ENCODE data around the gene EEF1A2.

Gene EEF1A2

GRCh38 chr20:63498960-63499337 lies at the start of gene EEF1A2:
Gene EEF1A2 (minus strand): TSS chr20:63499083. CDS start chr20:63497763, 1,320 bp downstream.
- peak; percentile 53 for DNase-seq (ENCODE audit: low read depth)

DNA sequence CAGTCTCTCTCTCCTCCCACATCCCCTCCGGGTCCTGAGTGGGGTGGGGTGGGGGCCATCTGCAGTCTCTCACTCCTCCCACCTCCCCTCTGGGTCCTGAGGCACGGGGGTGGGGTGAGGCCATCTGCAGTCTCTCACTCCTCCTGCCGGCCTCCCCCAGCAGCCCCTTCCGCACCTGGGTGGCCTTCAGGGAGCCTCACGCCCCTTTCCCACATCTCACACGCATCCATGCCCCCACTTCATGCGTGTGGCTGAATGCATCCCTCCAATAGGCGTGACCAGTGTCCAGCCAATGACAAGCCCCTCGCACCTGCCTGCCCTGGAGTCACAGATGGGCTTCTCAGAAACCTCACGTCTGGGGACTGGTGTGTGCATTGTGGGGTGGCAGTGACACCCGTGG lies 49.7 kb upstream of the EEF1A2 start:
- DNase-seq (ENCODE audit: low read depth), result no peak

DNA sequence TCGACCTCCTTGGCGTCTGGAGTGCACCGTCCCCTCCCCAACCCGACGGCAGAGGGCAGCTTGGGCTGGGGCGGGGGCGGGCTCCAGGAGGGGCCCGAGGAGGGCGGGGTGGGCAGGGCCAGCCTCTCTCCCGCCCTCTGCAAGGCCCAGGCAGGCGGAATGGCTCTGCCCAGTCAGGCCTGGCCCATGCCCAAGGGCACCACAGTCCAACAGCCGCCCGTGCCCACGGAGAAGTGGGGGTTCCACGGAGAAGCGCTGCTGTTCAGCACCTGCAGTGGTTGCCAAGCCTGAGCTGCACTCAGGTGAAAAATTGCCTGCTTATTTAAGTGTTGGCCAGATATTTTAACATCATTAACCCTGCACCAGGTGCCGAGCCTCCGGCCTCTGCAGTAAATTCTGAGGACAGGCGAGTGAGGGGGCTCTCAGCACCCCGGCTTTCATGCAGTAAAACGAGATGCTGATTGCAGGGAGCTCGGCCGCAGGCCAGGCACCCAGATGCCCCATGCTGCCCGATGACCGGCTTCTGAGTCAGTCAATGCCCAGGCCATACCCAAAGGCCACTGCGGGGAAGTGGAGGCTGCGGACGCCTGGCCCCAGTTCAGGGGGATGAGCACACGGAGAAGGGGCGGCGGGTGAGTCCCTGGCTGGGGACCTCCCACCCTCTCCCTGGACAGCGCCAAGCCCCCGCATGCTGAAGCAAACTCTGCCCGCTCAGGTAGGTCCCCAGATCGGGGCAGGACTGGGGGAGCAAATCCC lies 49.0 kb upstream of the EEF1A2 start, which contains the start of gene SRMS:
Gene SRMS (minus strand): TSS at position 25 of the 756 bp plus-strand sequence. CDS start 286 bp downstream, outside the sequence.
- DNase-seq (ENCODE audit: low read depth), result no peak

DNA sequence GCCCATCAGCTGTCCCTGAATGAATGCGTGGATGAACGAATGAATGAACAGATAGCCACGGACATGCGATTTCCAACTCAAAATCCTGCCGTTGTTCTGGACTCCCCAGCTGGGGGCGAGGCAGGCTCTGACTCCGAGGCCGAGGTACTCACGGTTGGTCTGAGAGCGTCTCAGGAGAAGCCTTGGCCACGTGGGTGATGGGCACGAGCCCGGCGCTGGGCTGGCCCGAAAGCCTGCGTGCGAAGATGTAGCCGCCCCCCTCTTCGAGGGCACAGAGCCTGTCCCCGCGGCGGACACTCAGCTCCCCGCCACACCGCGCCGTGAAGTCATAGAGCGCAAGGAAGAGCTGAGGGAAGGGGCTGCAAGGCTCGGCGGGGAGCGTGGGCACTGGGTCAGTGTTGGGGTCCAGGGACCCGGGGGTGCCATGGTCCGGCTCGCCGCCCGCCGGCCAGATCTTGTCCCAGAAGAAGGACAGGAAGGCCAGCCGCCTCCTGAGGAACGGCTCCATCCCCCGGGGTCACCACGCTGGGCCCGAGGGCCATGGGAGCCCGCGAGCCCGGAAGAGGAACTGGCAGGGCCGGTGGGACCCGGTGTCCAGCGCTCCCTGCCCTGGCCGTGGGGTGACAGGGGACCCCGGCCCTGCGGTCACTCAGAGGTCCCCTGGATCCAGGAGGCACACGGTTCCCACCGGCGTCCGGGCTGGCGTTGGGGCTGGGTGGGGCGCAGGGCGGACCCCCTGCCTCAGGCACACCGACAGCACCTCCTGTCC lies 48.3 kb upstream of the EEF1A2 start:
- no peak for DNase-seq (ENCODE audit: low read depth)

DNA sequence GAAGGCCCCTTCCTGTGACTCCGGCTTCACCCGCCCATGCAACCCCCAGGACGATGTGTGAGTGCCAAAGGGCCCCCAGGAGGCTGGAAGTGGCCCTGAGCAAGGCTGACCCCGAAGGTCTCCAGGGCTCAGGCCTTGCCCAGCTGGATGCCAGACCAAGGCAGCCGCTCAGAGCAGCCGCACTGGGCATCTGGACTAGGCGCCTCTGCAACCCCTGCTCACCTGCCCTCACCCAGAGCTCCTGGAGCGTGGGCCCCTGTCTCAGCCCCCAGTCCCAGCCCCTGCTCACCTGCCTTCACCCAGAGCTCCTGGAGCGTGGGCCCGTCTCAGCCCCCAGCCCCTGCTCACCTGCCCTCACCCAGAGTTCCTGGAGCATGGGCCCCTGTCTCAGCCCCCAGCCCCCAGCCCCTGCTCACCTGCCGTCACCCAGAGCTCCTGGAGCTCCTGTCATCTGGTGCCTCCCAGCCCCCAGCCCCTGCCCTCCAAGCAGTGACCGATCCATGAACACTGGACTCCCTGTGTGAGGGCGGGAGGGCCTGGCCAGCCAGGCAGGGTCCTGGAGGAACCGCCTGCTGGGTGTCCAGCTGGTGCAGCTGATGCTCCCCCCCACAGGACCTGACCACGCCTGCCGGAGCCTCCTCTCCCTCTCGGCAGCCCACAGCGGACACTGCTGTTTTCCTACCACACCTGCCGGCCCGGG lies 47.5 kb upstream of the EEF1A2 start:
- DNase-seq (ENCODE audit: low read depth), result no peak

- DNase-seq (ENCODE audit: low read depth), result no peak
Observed at GRCh38 chr20:63545814-63546213, 46.9 kb upstream of the EEF1A2 start.

- DNase-seq (ENCODE audit: low read depth), result no peak
Observed at GRCh38 chr20:63544958-63545516, 46.2 kb upstream of the EEF1A2 start.

DNA sequence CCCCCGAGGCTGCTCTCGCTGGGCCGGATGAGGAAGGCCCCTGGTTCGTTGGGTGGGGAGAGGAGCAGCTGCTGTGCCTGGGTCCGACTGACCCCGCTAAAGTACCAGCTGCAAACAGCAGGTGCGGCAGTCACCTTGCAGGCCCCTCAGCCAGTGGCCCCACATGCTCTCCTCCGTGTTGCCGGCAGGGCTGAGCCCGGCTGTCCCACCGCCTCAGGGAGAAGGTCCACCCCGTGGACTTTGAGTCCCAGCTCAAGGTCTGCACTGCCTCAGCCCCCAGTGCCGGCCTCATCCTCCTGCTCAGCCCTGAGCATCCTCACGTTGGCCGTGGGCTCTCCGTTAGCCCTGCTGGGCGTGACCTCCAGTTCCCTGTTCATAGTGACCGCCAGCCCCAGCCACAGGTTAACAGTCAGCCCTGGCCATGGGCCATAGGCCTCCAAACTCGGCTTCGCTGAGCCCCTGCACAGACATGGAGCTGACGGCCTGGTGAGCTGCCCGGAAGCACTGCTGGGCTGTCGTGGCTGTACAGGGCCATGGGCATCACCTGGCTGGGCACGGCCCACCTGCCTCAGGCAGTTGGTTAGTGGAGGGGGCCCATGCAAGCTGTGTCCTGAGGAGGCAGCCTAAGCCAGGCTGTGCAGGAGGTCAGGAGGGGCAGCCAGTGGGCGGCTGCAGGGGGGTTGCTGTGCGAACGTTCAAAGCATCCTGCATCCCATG lies 45.5 kb upstream of the EEF1A2 start:
- DNase-seq (ENCODE audit: low read depth), result no peak

GRCh38 chr20:63543733-63544132 lies 44.9 kb upstream of the EEF1A2 start:
- no peak for DNase-seq (ENCODE audit: low read depth)

DNA sequence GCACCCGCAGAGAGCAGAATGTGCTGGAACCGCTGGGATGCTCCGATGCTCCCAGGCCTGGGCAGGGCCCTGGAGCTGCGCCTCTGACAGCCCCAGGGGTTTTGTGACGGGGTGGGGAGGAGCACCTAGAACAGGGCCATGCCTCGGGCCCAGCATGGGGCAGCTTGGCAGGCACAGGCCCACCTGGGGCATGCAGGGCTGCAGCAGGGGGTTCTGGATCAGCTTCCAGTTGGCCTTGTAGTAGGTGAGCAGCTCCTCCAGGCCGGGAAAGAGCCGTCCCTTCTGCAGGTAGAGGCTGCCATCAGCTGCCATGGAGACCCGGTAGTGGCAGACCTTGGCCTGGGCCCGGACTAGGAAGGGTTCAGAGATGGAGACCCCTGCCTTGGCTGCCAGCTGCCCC lies 44.2 kb upstream of the EEF1A2 start:
- no peak for DNase-seq (ENCODE audit: low read depth)

GRCh38 chr20:63542696-63543095 lies 43.8 kb upstream of the EEF1A2 start:
- DNase-seq (ENCODE audit: low read depth), result no peak

DNA sequence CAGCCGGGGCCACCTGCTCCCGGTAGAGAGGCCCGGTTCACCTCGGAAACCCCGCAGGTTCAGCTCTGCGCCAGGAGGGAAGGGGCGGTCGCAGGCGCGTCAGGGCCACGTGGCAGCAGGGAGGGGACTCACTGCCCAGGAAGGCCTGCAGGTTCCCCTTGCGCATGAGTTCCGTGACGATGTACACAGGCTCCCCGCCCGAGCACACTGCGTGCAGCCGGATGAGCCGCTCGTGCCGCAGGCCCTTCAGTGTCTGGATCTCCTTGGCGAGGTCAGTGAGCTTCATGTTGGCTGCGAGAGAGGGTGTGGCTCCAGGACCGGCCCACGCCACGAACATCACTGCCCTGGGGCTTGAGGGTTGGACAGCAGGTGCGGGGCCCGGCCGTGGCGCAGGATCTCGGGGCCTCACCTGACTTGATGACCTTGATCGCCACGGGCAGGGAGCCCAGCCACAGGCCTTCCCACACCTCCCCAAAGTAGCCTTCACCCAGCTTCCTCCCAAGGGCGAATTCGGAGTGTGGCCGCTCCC lies 43.2 kb upstream of the EEF1A2 start:
- DNase-seq (ENCODE audit: low read depth), result no peak

- DNase-seq (ENCODE audit: low read depth), result no peak
Observed at GRCh38 chr20:63541371-63541770, 42.5 kb upstream of the EEF1A2 start.

GRCh38 chr20:63540417-63541186 lies 41.7 kb upstream of the EEF1A2 start:
- DNase-seq (ENCODE audit: low read depth), result no peak

- no peak for DNase-seq (ENCODE audit: low read depth)
Observed at GRCh38 chr20:63539441-63540370, 40.8 kb upstream of the EEF1A2 start.

GRCh38 chr20:63539092-63539430 lies 40.2 kb upstream of the EEF1A2 start:
- no peak for DNase-seq (ENCODE audit: low read depth)

DNA sequence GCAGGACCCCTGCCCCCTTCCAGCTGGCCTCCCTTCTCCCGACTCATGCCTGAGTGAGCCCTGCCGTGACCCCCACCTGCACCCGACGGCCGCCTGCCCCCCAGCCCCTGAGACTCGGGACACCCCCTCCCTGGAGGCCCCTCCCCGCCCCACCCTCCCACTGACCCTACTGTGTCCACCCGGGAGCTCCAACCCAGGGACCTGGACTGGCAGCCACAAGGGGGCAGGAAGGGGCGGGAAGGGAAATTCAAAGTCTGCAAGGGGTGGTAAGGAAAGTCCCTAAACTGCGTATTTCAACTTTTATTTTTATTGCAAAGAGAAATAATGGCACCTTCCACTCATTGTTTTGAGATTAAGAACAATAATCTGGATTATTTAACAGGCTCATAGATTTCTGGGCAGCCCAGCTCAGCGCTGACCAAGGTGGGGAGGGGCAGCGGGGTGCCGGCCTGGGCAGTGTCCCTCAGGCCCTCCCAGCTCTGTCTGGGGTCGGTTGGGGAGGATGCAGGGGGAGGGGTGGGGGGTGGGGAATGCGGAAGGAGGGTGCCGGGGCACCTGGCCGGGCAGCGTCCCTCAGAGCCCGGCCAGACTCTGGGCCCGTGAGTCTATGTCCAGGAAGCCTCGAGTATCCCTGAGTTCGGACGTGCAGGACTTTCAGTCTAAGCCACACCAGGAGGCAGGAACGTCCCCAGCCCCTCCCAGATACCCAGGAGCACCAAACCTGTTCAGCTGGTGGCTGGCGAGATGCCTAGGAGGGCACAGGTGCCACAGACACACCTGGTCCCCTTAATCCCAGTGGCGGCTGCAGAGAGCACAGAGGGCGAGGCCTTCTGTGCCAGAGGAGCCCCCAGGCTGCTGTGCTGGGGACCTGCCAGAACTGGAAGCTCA lies 39.6 kb upstream of the EEF1A2 start:
- DNase-seq (ENCODE audit: low read depth), result peak; percentile 55

GRCh38 chr20:63537525-63538203 lies 38.8 kb upstream of the EEF1A2 start:
- peak; percentile 87 for DNase-seq (ENCODE audit: low read depth)

All from T-helper 22 cell (primary cell).